HEK293 (cell line): Measurements from ENCODE around the gene EZH2.

ENCODE experiments used
- CTCF ChIA-PET: fragments of 350-600 bp; formaldehyde crosslinking; extraction: SDS; loops from one replicate; lab custom pipeline; 2021; ENCODE audit warnings: antibody characterized with exemption; lab: Yijun Ruan, JAX
- POLR2A ChIA-PET: fragments of 300-600 bp; formaldehyde crosslinking; extraction: SDS; loops from one replicate; lab custom pipeline; 2020; ENCODE audit warnings: antibody characterized with exemption, inconsistent platforms; lab: Yijun Ruan, JAX
- H3K27ac ChIP-seq: fragments of 200-500 bp; sonication (Bioruptor generic); 2 replicates; pipeline ENCODE4 v1.5.1; 2014; ENCODE audit warnings: low read depth, low read length, control low read depth, inconsistent platforms; ENCODE audit errors: extremely low read depth
- H3K36me3 ChIP-seq, 2 experiments: fragments of 200-500 bp in 1 of 2; sonication (Bioruptor generic) in 1 of 2; 1 replicate in 1 of 2; 2 replicates in 1 of 2; pipeline ENCODE4 v1.5.1; 2014 to 2017; ENCODE audit warnings: inconsistent platforms in 2 of 2, low read length in 2 of 2; ENCODE audit not compliant: control insufficient read depth in 2 of 2, insufficient read depth in 1 of 2
- H3K4me1 ChIP-seq: fragments of 200-500 bp; sonication (Bioruptor generic); 2 replicates; pipeline ENCODE4 v1.5.1; 2014; ENCODE audit warnings: mild to moderate bottlenecking, low read length, inconsistent platforms; ENCODE audit not compliant: control insufficient read depth, insufficient read depth
- H3K4me3 ChIP-seq: 2 replicates; pipeline ENCODE4 v1.5.1; 2011; ENCODE audit warnings: low read depth, mild to moderate bottlenecking, control low read depth, low read length, moderate library complexity
- H3K9me3 ChIP-seq: fragments of 200-500 bp; sonication (Bioruptor generic); 2 replicates; pipeline ENCODE4 v1.5.1; 2014; ENCODE audit warnings: low read depth, low read length, inconsistent platforms; ENCODE audit not compliant: control insufficient read depth, insufficient read depth
- EGR2 ChIP-seq: fragments of 450-650 bp; formaldehyde crosslinking; IDR thresholded peaks from 2 replicates; pipeline ENCODE4 v1.5.1; 2016; ENCODE audit warnings: low read depth, missing biosample characterization, missing genetic modification characterization
- HOXA7 ChIP-seq: sonication (generic); formaldehyde crosslinking; IDR thresholded peaks from 2 replicates; pipeline ENCODE4 v1.8.1; 2022; ENCODE audit warnings: missing genetic modification reagents, borderline replicate concordance
- KLF16 ChIP-seq: fragments of 450-650 bp; formaldehyde crosslinking; IDR thresholded peaks from 2 replicates; pipeline ENCODE4 v1.5.1; 2017; ENCODE audit warnings: missing biosample characterization, missing genetic modification characterization
- MEIS1 ChIP-seq: sonication (generic); formaldehyde crosslinking; IDR thresholded peaks from 2 replicates; pipeline ENCODE4 v1.8.1; 2022; ENCODE audit warnings: missing genetic modification reagents, mild to moderate bottlenecking, borderline replicate concordance
- PRDM2 ChIP-seq: fragments of 450-650 bp; formaldehyde crosslinking; IDR thresholded peaks from 2 replicates; pipeline ENCODE4 v1.5.1; 2016; ENCODE audit warnings: missing biosample characterization, missing genetic modification characterization, borderline replicate concordance
- ZBTB8A ChIP-seq: fragments of 450-650 bp; formaldehyde crosslinking; IDR thresholded peaks from 2 replicates; pipeline ENCODE4 v1.5.1; 2016; ENCODE audit warnings: missing biosample characterization, missing genetic modification characterization
- ZNF138 ChIP-seq: fragments of 450-650 bp; formaldehyde crosslinking; IDR thresholded peaks from 2 replicates; pipeline ENCODE4 v1.5.1; 2016; ENCODE audit warnings: missing biosample characterization, missing genetic modification characterization, borderline replicate concordance
- ZNF2 ChIP-seq: fragments of 450-650 bp; formaldehyde crosslinking; IDR thresholded peaks from 2 replicates; pipeline ENCODE4 v1.5.1; 2016; ENCODE audit warnings: missing biosample characterization, missing genetic modification characterization
- ZNF280D ChIP-seq: fragments of 450-650 bp; formaldehyde crosslinking; IDR thresholded peaks from 2 replicates; pipeline ENCODE4 v1.5.1; 2016; ENCODE audit warnings: missing biosample characterization, missing genetic modification characterization
- ZNF354C ChIP-seq: fragments of 450-650 bp; formaldehyde crosslinking; IDR thresholded peaks from 2 replicates; pipeline ENCODE4 v1.5.1; 2016; ENCODE audit warnings: missing biosample characterization, missing genetic modification characterization, low read depth, borderline replicate concordance
- ZNF449 ChIP-seq: fragments of 450-650 bp; formaldehyde crosslinking; IDR thresholded peaks from 2 replicates; pipeline ENCODE4 v1.5.1; 2017; ENCODE audit warnings: missing biosample characterization, mild to moderate bottlenecking, missing genetic modification characterization, moderate library complexity
- ZNF473 ChIP-seq: fragments of 450-650 bp; formaldehyde crosslinking; IDR thresholded peaks from 2 replicates; pipeline ENCODE4 v1.5.1; 2017; ENCODE audit warnings: missing biosample characterization, missing genetic modification characterization
- ZNF514 ChIP-seq: fragments of 450-650 bp; formaldehyde crosslinking; IDR thresholded peaks from 2 replicates; pipeline ENCODE4 v1.5.1; 2016; ENCODE audit warnings: missing biosample characterization, missing genetic modification characterization
- ZNF624 ChIP-seq: fragments of 450-650 bp; formaldehyde crosslinking; IDR thresholded peaks from 2 replicates; pipeline ENCODE4 v1.5.1; 2017; ENCODE audit warnings: missing biosample characterization, missing genetic modification characterization
- ZNF660 ChIP-seq: fragments of 450-650 bp; IDR thresholded peaks from 2 replicates; pipeline ENCODE4 v1.5.1; 2018; ENCODE audit warnings: missing biosample characterization, mild to moderate bottlenecking, missing genetic modification characterization
- ZNF785 ChIP-seq: fragments of 450-650 bp; formaldehyde crosslinking; IDR thresholded peaks from 2 replicates; pipeline ENCODE4 v1.5.1; 2016; ENCODE audit warnings: missing biosample characterization, missing genetic modification characterization
- TF ChIP-seq, protein P1 (sequence below): fragments of 450-650 bp; formaldehyde crosslinking; IDR thresholded peaks from 2 replicates; pipeline ENCODE4 v1.5.1; 2016; ENCODE audit warnings: missing biosample characterization, missing genetic modification characterization

EZH2 gene

DNA sequence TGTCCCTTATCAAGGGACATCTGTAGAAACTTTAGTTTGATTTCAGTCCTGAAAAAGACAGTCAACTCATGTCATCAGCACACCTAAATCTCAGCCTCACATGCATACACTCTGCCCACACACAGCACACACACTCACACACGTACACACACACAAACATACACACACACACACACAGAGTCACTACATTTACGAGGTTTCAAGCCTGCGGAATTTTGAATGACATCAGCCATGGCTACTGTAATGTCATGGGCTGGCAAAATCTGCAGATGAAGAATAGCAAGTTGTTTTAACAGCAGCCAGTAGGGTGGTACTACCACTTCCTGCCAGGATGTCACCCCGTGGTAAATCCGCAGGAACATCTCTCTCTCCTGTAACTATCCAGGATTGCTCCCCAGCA is 37.1 kb upstream of the EZH2 start (continued):
- TF ChIP-seq ZNF785 (tag by site-specific recombination): peak; percentile 90
- peak; percentile 43; the same call in 1 of the 2 replicates for TF ChIP-seq ZNF660 (tag by site-specific recombination)
- 0 out of 2 replicates have a peak, but pooled peaks have one; percentile 41 for TF ChIP-seq ZNF514

DNA sequence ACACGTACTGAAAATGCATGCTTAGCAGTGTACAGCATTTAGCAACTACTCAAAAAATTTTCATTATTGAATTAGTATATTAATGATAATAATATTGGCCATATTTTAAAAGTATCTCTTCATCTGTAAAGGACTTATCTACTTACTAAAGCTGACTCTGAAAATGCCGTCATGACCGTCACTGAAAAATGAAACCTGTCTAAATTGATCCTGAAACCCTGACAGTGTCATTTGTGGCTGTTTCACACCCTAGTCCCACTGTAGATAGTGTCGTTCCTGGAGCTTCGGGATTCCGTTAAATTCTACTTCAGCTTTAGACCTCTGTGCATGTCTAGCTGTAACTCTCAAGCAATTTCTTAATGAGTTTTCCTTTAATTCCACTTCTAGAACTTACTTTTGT is 35.8 kb upstream of the EZH2 start:
- TF ChIP-seq ZNF280D (tag by site-specific recombination) (no peak), EGR2 (tag by site-specific recombination) (no peak)
- TF ChIP-seq, all 188 proteins: peak for 0
- no peak overlapping the region for H3K4me3 ChIP-seq
- ChIA-PET CTCF (interaction anchor here (0.7 to 1.0 kb wide), 3 partner anchors 12 to 64 kb away, joined by 3 read pairs; no protein-coding TSS in a partner anchor), POLR2A (interaction anchor here (0.7 kb wide), 1 partner anchor 21 kb away, joined by 3 read pairs; no protein-coding TSS in a partner anchor)
- H3K4me1 ChIP-seq: no peaks in the 10 kb centered on the region
- H3K9me3 ChIP-seq: no peaks in the 10 kb centered on the region
- H3K27ac ChIP-seq: no peak overlapping the region
- no peaks in the 10 kb centered on the region for H3K36me3 ChIP-seq

GRCh38 chr7:148918058-148918596 is 34.0 kb upstream of the EZH2 start:
- ChIA-PET POLR2A (interaction anchor here (0.7 kb wide), 1 partner anchor 190 kb away, joined by 5 read pairs; no protein-coding TSS in a partner anchor), CTCF (no interaction called here)
- Histone ChIP-seq H3K36me3 (no peaks in the 10 kb centered on the region), H3K4me1 (no peaks in the 10 kb centered on the region), H3K4me3 (no peak overlapping the region), H3K9me3 (no peaks in the 10 kb centered on the region), H3K27ac (no peak overlapping the region)
- no peak for TF ChIP-seq ZNF280D (tag by site-specific recombination)
- no peak for TF ChIP-seq HOXA7 (CRISPR knock-in tag)
- TF ChIP-seq ZNF449 (tag by site-specific recombination): no peak
- no peak for TF ChIP-seq MEIS1
- TF ChIP-seq ZNF624 (tag by site-specific recombination): no peak
- TF ChIP-seq, protein P1, sequence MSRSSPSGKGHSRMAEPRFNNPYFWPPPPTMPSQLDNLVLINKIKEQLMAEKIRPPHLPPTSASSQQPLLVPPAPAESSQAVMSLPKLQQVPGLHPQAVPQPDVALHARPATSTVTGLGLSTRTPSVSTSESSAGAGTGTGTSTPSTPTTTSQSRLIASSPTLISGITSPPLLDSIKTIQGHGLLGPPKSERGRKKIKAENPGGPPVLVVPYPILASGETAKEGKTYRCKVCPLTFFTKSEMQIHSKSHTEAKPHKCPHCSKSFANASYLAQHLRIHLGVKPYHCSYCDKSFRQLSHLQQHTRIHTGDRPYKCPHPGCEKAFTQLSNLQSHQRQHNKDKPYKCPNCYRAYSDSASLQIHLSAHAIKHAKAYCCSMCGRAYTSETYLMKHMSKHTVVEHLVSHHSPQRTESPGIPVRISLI (tag by site-specific recombination): no peak
- no peak for TF ChIP-seq ZNF138 (tag by site-specific recombination)
- no peak for TF ChIP-seq KLF16 (tag by site-specific recombination)
- no peak for TF ChIP-seq PRDM2 (tag by site-specific recombination)
- TF ChIP-seq ZNF354C (tag by site-specific recombination): no peak
- no peak for TF ChIP-seq ZNF2 (tag by site-specific recombination)
- no peak for TF ChIP-seq ZNF473
- TF ChIP-seq ZBTB8A (tag by site-specific recombination): no peak
- TF ChIP-seq ZNF785 (tag by site-specific recombination): no peak
